Heart left ventricle (tissue), 13 donors: ENCODE measurements around the gene ROR1.

Experiments used
- POLR2A ChIP-seq, 2 donors: fragments of 450-650 bp; IDR thresholded peaks; one replicate each; pipeline ENCODE4 v1.6.1; 2017; ENCODE audit warnings: antibody characterized with exemption in 2 of 2, mild to moderate bottlenecking in 2 of 2, moderate library complexity in 2 of 2
- TF ChIP-seq, protein P1 (sequence below), 12 donors: fragments of 200-600 bp; sonication (generic) in 4 of 12; IDR thresholded peaks; one replicate each; pipeline versions ENCODE4 v1.5.0 to v1.8.0; 2018 to 2022; ENCODE audit warnings: antibody characterized with exemption in 12 of 12, mild to moderate bottlenecking in 5 of 12
- donor health status: ischemic (EF 13 %, LVEDD 7.1; RV severe dilation, severe dysfunction).
- donor health status: DM: no; HTN: yes; CAD: no.
- donor health status: DM: no; HTN: no; CAD: no.
- donor health status: ischemic (EF 25% LVEDD 6.9; RV normal size, moderate dysfunction).
- donor health status: ischemic (EF 25% LVEDD 5.7; RV mildly dilated, moderate dysfunction).
- donor health status: ischemic (EF 35%, LVEDD 5.7; RV mildly dilated, moderate dysfunction).
- donor health status: nonischemic (EF 11% LVEDD 7.7; RV severe dilation, severe dysfunction).
- donor health status: DM: yes; HTN: yes; CAD: no.
- donor health status: PGD.
- donor health status: ischemic (EF 29% LVEDD 5.4; RV normal size, mild dysfunction).
- donor health status: nonischemic (EF 23%, LVEDD 6.1; RV moderate dilation, normal function).

DNA sequence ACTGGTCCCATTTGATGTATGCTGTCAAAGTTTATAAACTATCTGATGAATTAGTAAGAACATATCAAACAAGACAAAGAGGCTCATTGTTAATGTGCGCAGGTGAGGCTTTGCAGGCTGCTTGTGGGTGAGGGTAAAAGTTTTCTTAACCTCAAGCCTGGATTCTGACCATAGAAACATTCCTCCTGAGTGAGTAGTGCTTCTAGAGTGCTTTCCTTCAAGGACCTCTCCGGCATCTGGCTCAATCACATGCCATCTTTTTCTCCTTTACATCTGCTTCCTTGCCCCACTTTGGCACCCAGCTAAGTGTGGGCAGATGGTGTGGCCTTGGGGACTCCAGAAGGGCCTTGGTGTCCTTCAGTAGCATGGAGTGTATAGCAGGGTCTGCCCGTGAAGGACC is 104.0 kb downstream of the ROR1 start:
- TF ChIP-seq, protein P1, sequence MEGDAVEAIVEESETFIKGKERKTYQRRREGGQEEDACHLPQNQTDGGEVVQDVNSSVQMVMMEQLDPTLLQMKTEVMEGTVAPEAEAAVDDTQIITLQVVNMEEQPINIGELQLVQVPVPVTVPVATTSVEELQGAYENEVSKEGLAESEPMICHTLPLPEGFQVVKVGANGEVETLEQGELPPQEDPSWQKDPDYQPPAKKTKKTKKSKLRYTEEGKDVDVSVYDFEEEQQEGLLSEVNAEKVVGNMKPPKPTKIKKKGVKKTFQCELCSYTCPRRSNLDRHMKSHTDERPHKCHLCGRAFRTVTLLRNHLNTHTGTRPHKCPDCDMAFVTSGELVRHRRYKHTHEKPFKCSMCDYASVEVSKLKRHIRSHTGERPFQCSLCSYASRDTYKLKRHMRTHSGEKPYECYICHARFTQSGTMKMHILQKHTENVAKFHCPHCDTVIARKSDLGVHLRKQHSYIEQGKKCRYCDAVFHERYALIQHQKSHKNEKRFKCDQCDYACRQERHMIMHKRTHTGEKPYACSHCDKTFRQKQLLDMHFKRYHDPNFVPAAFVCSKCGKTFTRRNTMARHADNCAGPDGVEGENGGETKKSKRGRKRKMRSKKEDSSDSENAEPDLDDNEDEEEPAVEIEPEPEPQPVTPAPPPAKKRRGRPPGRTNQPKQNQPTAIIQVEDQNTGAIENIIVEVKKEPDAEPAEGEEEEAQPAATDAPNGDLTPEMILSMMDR (IDR thresholded peaks at IDR 0.05): no peak
- TF ChIP-seq POLR2A (IDR thresholded peaks at IDR 0.05): no peak
